Effector memory CD4-positive, alpha-beta T cell (primary cell): Measurements from ENCODE around the gene KCNMB1.

Source experiments
- DNase-seq, 3 donors: peaks; one replicate each; pipeline ENCODE4 v3.0.0-alpha.2; 2020
- H3K27ac ChIP-seq: 2 replicates; pipeline ENCODE4 v1.7.0; 2013; ENCODE audit warnings: mild to moderate bottlenecking, low read length, moderate library complexity; ENCODE audit not compliant: insufficient read depth, poor library complexity, severe bottlenecking
- H3K27me3 ChIP-seq: replicated peaks from 2 replicates; pipeline ENCODE4 v1.7.0; 2013; ENCODE audit warnings: mild to moderate bottlenecking, low read length; ENCODE audit not compliant: insufficient read depth, control insufficient read depth, poor library complexity, severe bottlenecking
- H3K36me3 ChIP-seq: 2 replicates; pipeline ENCODE4 v1.7.0; 2013; ENCODE audit warnings: mild to moderate bottlenecking, low read length, moderate library complexity; ENCODE audit not compliant: control insufficient read depth, insufficient read depth
- H3K4me1 ChIP-seq: 2 replicates; pipeline ENCODE4 v1.7.0; 2013; ENCODE audit warnings: low read length, mild to moderate bottlenecking; ENCODE audit not compliant: control insufficient read depth, insufficient read depth, poor library complexity, severe bottlenecking
- H3K4me3 ChIP-seq: 2 replicates; pipeline ENCODE4 v1.7.0; 2013; ENCODE audit warnings: low read length, low read depth, mild to moderate bottlenecking; ENCODE audit not compliant: insufficient read depth, poor library complexity, severe bottlenecking
- H3K9me3 ChIP-seq: 2 replicates; pipeline ENCODE4 v1.7.0; 2013; ENCODE audit warnings: mild to moderate bottlenecking, low read length, moderate library complexity; ENCODE audit not compliant: control insufficient read depth

The KCNMB1 gene

GRCh38 chr5:170418736-170419135, 29.6 kb upstream of the KCNMB1 start:
- Histone ChIP-seq H3K36me3 (no peaks in the 10 kb centered on the region), H3K4me1 (peaks cover 7% of the 10 kb centered on the region), H3K9me3 (no peaks in the 10 kb centered on the region), H3K4me3 (no peak overlapping the region), H3K27me3 (no peaks in the 10 kb centered on the region), H3K27ac (no peak overlapping the region)
- no peak for DNase-seq

- DNase-seq = no peak
- Histone ChIP-seq H3K4me1 (peaks cover 7% of the 10 kb centered on the region), H3K9me3 (no peaks in the 10 kb centered on the region), H3K27me3 (no peaks in the 10 kb centered on the region), H3K36me3 (no peaks in the 10 kb centered on the region), H3K27ac (no peak overlapping the region), H3K4me3 (no peak overlapping the region)
Observed at GRCh38 chr5:170416526-170416925, 27.4 kb upstream of the KCNMB1 start.

GRCh38 chr5:170414786-170415185, 25.6 kb upstream of the KCNMB1 start:
- DNase-seq = no peak
- H3K27ac ChIP-seq = no peak overlapping the region
- no peaks in the 10 kb centered on the region for H3K36me3 ChIP-seq

GRCh38 chr5:170413897-170414296, 24.7 kb upstream of the KCNMB1 start:
- no peaks in the 10 kb centered on the region for H3K27me3 ChIP-seq
- no peaks in the 10 kb centered on the region for H3K36me3 ChIP-seq
- H3K27ac ChIP-seq = no peak overlapping the region
- no peak for DNase-seq
- peaks cover 7% of the 10 kb centered on the region for H3K4me1 ChIP-seq
- H3K4me3 ChIP-seq = no peak overlapping the region
- no peaks in the 10 kb centered on the region for H3K9me3 ChIP-seq

More at GRCh38 chr5:170414786-170415185, 25.6 kb upstream of the KCNMB1 start:
- peaks cover 7% of the 10 kb centered on the region for H3K4me1 ChIP-seq
- H3K9me3 ChIP-seq = no peaks in the 10 kb centered on the region
- no peak overlapping the region for H3K4me3 ChIP-seq
- no peaks in the 10 kb centered on the region for H3K27me3 ChIP-seq

- Histone ChIP-seq H3K4me1 (peaks cover 2% of the 10 kb centered on the region), H3K9me3 (no peaks in the 10 kb centered on the region), H3K27ac (no peak overlapping the region), H3K27me3 (no peaks in the 10 kb centered on the region), H3K36me3 (no peaks in the 10 kb centered on the region), H3K4me3 (no peak overlapping the region)
- DNase-seq = no peak
Observed at GRCh38 chr5:170411100-170411499, 21.9 kb upstream of the KCNMB1 start.

GRCh38 chr5:170410401-170410800, 21.2 kb upstream of the KCNMB1 start:
- no peak for DNase-seq
- no peak overlapping the region for H3K27ac ChIP-seq
- no peak overlapping the region for H3K4me3 ChIP-seq
- no peaks in the 10 kb centered on the region for H3K36me3 ChIP-seq
- H3K27me3 ChIP-seq = no peaks in the 10 kb centered on the region
- H3K9me3 ChIP-seq = no peaks in the 10 kb centered on the region
- no peaks in the 10 kb centered on the region for H3K4me1 ChIP-seq

- Histone ChIP-seq H3K4me3 (no peak overlapping the region), H3K36me3 (no peaks in the 10 kb centered on the region), H3K27ac (no peak overlapping the region), H3K27me3 (no peaks in the 10 kb centered on the region), H3K4me1 (no peaks in the 10 kb centered on the region), H3K9me3 (no peaks in the 10 kb centered on the region)
- no peak for DNase-seq
Observed at GRCh38 chr5:170408877-170409660, 19.9 kb upstream of the KCNMB1 start.

GRCh38 chr5:170408226-170408625, 19.1 kb upstream of the KCNMB1 start:
- Histone ChIP-seq H3K27ac (no peak overlapping the region), H3K9me3 (no peaks in the 10 kb centered on the region), H3K27me3 (no peaks in the 10 kb centered on the region), H3K4me1 (no peaks in the 10 kb centered on the region), H3K4me3 (no peak overlapping the region), H3K36me3 (no peaks in the 10 kb centered on the region)
- DNase-seq = no peak

GRCh38 chr5:170407062-170407461, 17.9 kb upstream of the KCNMB1 start:
- Histone ChIP-seq H3K4me3 (no peak overlapping the region), H3K27me3 (no peaks in the 10 kb centered on the region), H3K27ac (no peak overlapping the region), H3K36me3 (no peaks in the 10 kb centered on the region), H3K9me3 (no peaks in the 10 kb centered on the region), H3K4me1 (no peaks in the 10 kb centered on the region)
- no peak for DNase-seq

- Histone ChIP-seq H3K36me3 (no peaks in the 10 kb centered on the region), H3K27me3 (no peaks in the 10 kb centered on the region), H3K9me3 (no peaks in the 10 kb centered on the region), H3K27ac (no peak overlapping the region), H3K4me1 (no peaks in the 10 kb centered on the region), H3K4me3 (no peak overlapping the region)
- no peak for DNase-seq
Observed at GRCh38 chr5:170405817-170406216, 16.6 kb upstream of the KCNMB1 start.
